Hepatocyte (in vitro differentiated cells): Measurements from ENCODE around the gene SLC25A20. TPM values are rescaled to one million over a fixed set of nuclear protein-coding genes. Genes with fewer than 3 reads are reported as not detected.

Source experiments
- DNase-seq: peaks from one replicate; pipeline ENCODE4 v3.0.0-alpha.2; 2016; ENCODE audit warnings: low spot score
- H2AFZ ChIP-seq: fragments of 200-600 bp; sonication (generic); 2 replicates; pipeline ENCODE4 v1.6.0; 2016; ENCODE audit warnings: antibody characterized with exemption, mild to moderate bottlenecking
- H3K27ac ChIP-seq: fragments of 200-600 bp; sonication (generic); 2 replicates; pipeline ENCODE4 v1.5.1; 2016; ENCODE audit warnings: mild to moderate bottlenecking
- H3K27me3 ChIP-seq: fragments of 200-600 bp; sonication (generic); 2 replicates; pipeline ENCODE4 v1.6.1; 2016
- H3K36me3 ChIP-seq: fragments of 200-600 bp; sonication (generic); replicated peaks from 2 replicates; pipeline ENCODE4 v1.5.1; 2016; ENCODE audit warnings: low read depth; ENCODE audit not compliant: insufficient read depth
- H3K4me1 ChIP-seq: fragments of 200-600 bp; sonication (generic); 2 replicates; pipeline ENCODE4 v1.5.1; 2016; ENCODE audit warnings: mild to moderate bottlenecking, moderate library complexity; ENCODE audit not compliant: insufficient read depth
- H3K4me2 ChIP-seq: fragments of 200-600 bp; sonication (generic); 2 replicates; pipeline ENCODE4 v1.6.0; 2016
- H3K4me3 ChIP-seq: fragments of 200-600 bp; sonication (generic); 2 replicates; pipeline ENCODE4 v1.5.1; 2016; ENCODE audit warnings: mild to moderate bottlenecking
- H3K79me2 ChIP-seq: fragments of 200-600 bp; sonication (generic); 2 replicates; pipeline ENCODE4 v1.6.0; 2017; ENCODE audit warnings: mild to moderate bottlenecking
- H3K9me2 ChIP-seq: fragments of 200-600 bp; sonication (generic); replicated peaks from 2 replicates; pipeline ENCODE4 v1.6.0; 2017; ENCODE audit warnings: mild to moderate bottlenecking; ENCODE audit not compliant: insufficient read depth
- H3K9me3 ChIP-seq: fragments of 200-600 bp; sonication (generic); 2 replicates; pipeline ENCODE4 v1.5.1; 2016; ENCODE audit warnings: low read depth, mild to moderate bottlenecking
- H4K20me1 ChIP-seq: fragments of 200-600 bp; sonication (generic); 2 replicates; pipeline ENCODE4 v1.6.0; 2016; ENCODE audit warnings: mild to moderate bottlenecking; ENCODE audit not compliant: insufficient read depth, poor library complexity, severe bottlenecking
- CTCF ChIP-seq: fragments of 200-600 bp; sonication (generic); IDR thresholded peaks from 2 replicates; pipeline ENCODE4 v1.5.1; 2016; ENCODE audit warnings: antibody characterized with exemption, mild to moderate bottlenecking; ENCODE audit not compliant: poor library complexity
- EZH2 ChIP-seq: fragments of 200-600 bp; sonication (generic); IDR thresholded peaks from 2 replicates; pipeline ENCODE4 v1.6.1; 2016; ENCODE audit warnings: antibody characterized with exemption, mild to moderate bottlenecking, borderline replicate concordance
- EZH2phosphoT487 ChIP-seq: fragments of 200-600 bp; sonication (generic); IDR thresholded peaks from one replicate; pipeline ENCODE4 v1.6.1; 2018; ENCODE audit warnings: antibody characterized with exemption, mild to moderate bottlenecking, low read depth, moderate library complexity; ENCODE audit not compliant: unreplicated experiment, severe bottlenecking
- WGBS: methylation state at CpG from one replicate; pipeline ENCODE4 v1.1.6; 2016; ENCODE audit warnings: low lambda C conversion rate; ENCODE audit errors: missing lambda C conversion rate; 5-methylcytosine and 5-hydroxymethylcytosine counted together
- polyA plus RNA-seq: library from polyadenylated mRNA; unstranded; fragments of >200 nt; fragmentation: Nextera tagmentation; extraction: Ambion mirVana; gene quantifications from 2 replicates; pipeline ENCODE4 v1.2.1, GENCODE V29; 2016
- total RNA-seq: library from RNA; depleted of rRNA; stranded (reverse); fragments of >200 nt; gene quantifications from 2 replicates; pipeline ENCODE4 v1.2.3, GENCODE V29; 2014

The SLC25A20 gene
- total and polyA plus RNA-seq, 2 experiments from 2014 or later, result 46.0 to 59.1 TPM

- H3K9me2 ChIP-seq, result no peaks in the 10 kb centered on the region
- WGBS, result 88% methylated on average over 4 of the region's 4 CpGs
- TF ChIP-seq EZH2 (no peak), CTCF (no peak), EZH2phosphoT487 (no peak)
- no peaks in the 10 kb centered on the region for H4K20me1 ChIP-seq
- peaks cover 17% of the 10 kb centered on the region for H3K79me2 ChIP-seq
- no peaks in the 10 kb centered on the region for H3K36me3 ChIP-seq
- H2AFZ ChIP-seq, result peak overlapping the region; percentile 37
- peak overlapping the region; percentile 59 for H3K27ac ChIP-seq
- no peaks in the 10 kb centered on the region for H3K27me3 ChIP-seq
- H3K4me3 ChIP-seq, result no peak overlapping the region
- H3K4me1 ChIP-seq, result peaks cover 9% of the 10 kb centered on the region
- H3K9me3 ChIP-seq, result no peaks in the 10 kb centered on the region
- peak overlapping the region; percentile 93 for H3K4me2 ChIP-seq
- no peak for DNase-seq
Observed at GRCh38 chr3:48899273-48899672, 591 bp upstream of the SLC25A20 start.

GRCh38 chr3:48897460-48898376 is 964 bp downstream of the SLC25A20 start:
- no peaks in the 10 kb centered on the region for H4K20me1 ChIP-seq

GRCh38 chr3:48896936-48897335 is 1.7 kb downstream of the SLC25A20 start:
- H3K27me3 ChIP-seq, result no peaks in the 10 kb centered on the region
- no peak for TF ChIP-seq EZH2phosphoT487
- no peak for TF ChIP-seq EZH2
- no peak for TF ChIP-seq CTCF
- H3K36me3 ChIP-seq, result no peaks in the 10 kb centered on the region
- H3K4me2 ChIP-seq, result peak overlapping the region; percentile 93
- H3K27ac ChIP-seq, result peak overlapping the region; percentile 35
- H3K9me3 ChIP-seq, result no peaks in the 10 kb centered on the region
- 93% methylated on average over 2 of the region's 2 CpGs for WGBS
- H4K20me1 ChIP-seq, result no peaks in the 10 kb centered on the region
- H3K4me1 ChIP-seq, result peaks cover 9% of the 10 kb centered on the region
- no peaks in the 10 kb centered on the region for H3K9me2 ChIP-seq
- no peak overlapping the region for H2AFZ ChIP-seq
- no peak overlapping the region for H3K4me3 ChIP-seq
- DNase-seq, result no peak
- peaks cover 17% of the 10 kb centered on the region for H3K79me2 ChIP-seq

More at GRCh38 chr3:48897460-48898376, 964 bp downstream of the SLC25A20 start:
- peak overlapping the region; percentile 93 for H3K4me2 ChIP-seq
- no peaks in the 10 kb centered on the region for H3K9me3 ChIP-seq
- peak overlapping the region; percentile 86 for H3K4me3 ChIP-seq
- TF ChIP-seq EZH2, result no peak
- no peak for TF ChIP-seq EZH2phosphoT487
- TF ChIP-seq CTCF, result no peak
- H3K4me1 ChIP-seq, result peaks cover 9% of the 10 kb centered on the region
- no peaks in the 10 kb centered on the region for H3K27me3 ChIP-seq
- H3K27ac ChIP-seq, result peak overlapping the region; percentile 85
- no peaks in the 10 kb centered on the region for H3K36me3 ChIP-seq
- WGBS, result 49% methylated on average over 17 of the region's 17 CpGs
- no peaks in the 10 kb centered on the region for H3K9me2 ChIP-seq
- peak; percentile 36 for DNase-seq
- peak overlapping the region; percentile 96 for H2AFZ ChIP-seq
- peaks cover 17% of the 10 kb centered on the region for H3K79me2 ChIP-seq
